Panc1 (cell line): ENCODE measurements around the gene RPS28. TPM values are rescaled to one million over a fixed set of nuclear protein-coding genes. Genes with fewer than 3 reads are reported as not detected.

Source experiments
- ATAC-seq: fragments of 200-7000 bp; cut with Tn5 transposase; 2 replicates; pipeline ENCODE4 v1.9.1; 2020; ENCODE audit warnings: mild to moderate bottlenecking, moderate library complexity
- BruUV-seq: library from RNA; stranded (reverse); fragments of 400-500 nt; replicated peaks from 2 replicates; lab custom pipeline; 2021; lab: Mats Ljungman, UMichigan
- CTCF ChIA-PET: fragments of 300-600 bp; sonication (Branson Sonifier 250); formaldehyde crosslinking; loops from one replicate; lab custom pipeline; 2022; ENCODE audit warnings: antibody characterized with exemption; lab: Charles Lee
- POLR2A ChIA-PET: fragments of 300-600 bp; sonication (Branson Sonifier 250); formaldehyde crosslinking; loops from one replicate; lab custom pipeline; 2022; ENCODE audit warnings: antibody characterized with exemption; lab: Charles Lee
- DNase-seq: peaks from one replicate; pipeline ENCODE4 v3.0.0-alpha.2; 2010; ENCODE audit warnings: low read depth, low spot score
- H3K27ac ChIP-seq: 2 replicates; pipeline ENCODE4 v1.5.1; 2011; ENCODE audit warnings: mild to moderate bottlenecking, low read length, inconsistent platforms
- H3K27me3 ChIP-seq: fragments of 200-500 bp; sonication (Bioruptor generic); 2 replicates; pipeline ENCODE4 v1.6.0; 2014; ENCODE audit warnings: low read length, inconsistent platforms; ENCODE audit not compliant: control insufficient read depth, insufficient read depth
- H3K36me3 ChIP-seq: fragments of 200-500 bp; sonication (Bioruptor generic); 2 replicates; pipeline ENCODE4 v1.5.1; 2014; ENCODE audit warnings: inconsistent platforms, mild to moderate bottlenecking, low read length, moderate library complexity; ENCODE audit not compliant: control insufficient read depth, insufficient read depth
- H3K4me1 ChIP-seq: 2 replicates; pipeline ENCODE4 v1.5.1; 2011; ENCODE audit warnings: inconsistent platforms, mild to moderate bottlenecking, low read length, moderate library complexity; ENCODE audit not compliant: control insufficient read depth, insufficient read depth
- H3K4me3 ChIP-seq, 2 experiments: 2 replicates each; pipeline ENCODE4 v1.5.1; 2011 to 2012; ENCODE audit warnings: low read depth in 2 of 2, low read length in 2 of 2, mild to moderate bottlenecking in 2 of 2, inconsistent platforms in 1 of 2, moderate library complexity in 1 of 2
- H3K9me3 ChIP-seq: fragments of 200-500 bp; sonication (Bioruptor generic); 2 replicates; pipeline ENCODE4 v1.5.1; 2014; ENCODE audit warnings: low read depth, mild to moderate bottlenecking, inconsistent platforms, low read length, moderate library complexity; ENCODE audit not compliant: control insufficient read depth, insufficient read depth
- POLR2AphosphoS5 ChIP-seq: IDR thresholded peaks from 2 replicates; pipeline ENCODE4 v1.6.1; 2012; ENCODE audit warnings: mild to moderate bottlenecking, low read depth, low read length, moderate library complexity
- SIN3A ChIP-seq: IDR thresholded peaks from 2 replicates; pipeline ENCODE4 v1.6.1; 2012; ENCODE audit warnings: low read depth, mild to moderate bottlenecking, low read length, moderate library complexity, borderline replicate concordance; ENCODE audit not compliant: insufficient read depth
- TCF7L2 ChIP-seq: IDR thresholded peaks from 2 replicates; pipeline ENCODE4 v1.6.1; 2011; ENCODE audit warnings: mild to moderate bottlenecking, low read depth, low read length, inconsistent platforms
- in situ Hi-C: cut with HindIII; loops from 2 replicates; pipeline ENCODE4 v1.10.0; 2016; ENCODE audit warnings: low sequenced_read_pairs, low pct_unique_long_range_greater_than_20kb
- intact Hi-C: fragments of 100-400 bp; cut with micrococcal nuclease; formaldehyde crosslinking; loops from one replicate; pipeline ENCODE4 v1.10.0; 2022; ENCODE audit not compliant: unreplicated experiment
- total RNA-seq: library from RNA; stranded (reverse); gene quantifications from one replicate; pipeline ENCODE4 v1.2.1, GENCODE V29; 2021; ENCODE audit not compliant: unreplicated experiment
- TF ChIP-seq, protein P1 (sequence below): fragments of 450-650 bp; IDR thresholded peaks from 2 replicates; pipeline ENCODE4 v1.5.1; 2017; ENCODE audit warnings: mild to moderate bottlenecking
- TF ChIP-seq, protein P2 (sequence below), 2 experiments: IDR thresholded peaks; 2 replicates each; pipeline ENCODE4 v1.6.1; 2011 to 2012; ENCODE audit warnings: low read depth in 2 of 2, control low read depth in 1 of 2, low read length in 1 of 2, mild to moderate bottlenecking in 1 of 2, moderate library complexity in 1 of 2; ENCODE audit not compliant: insufficient read depth in 1 of 2

The RPS28 gene
- total RNA-seq, 1 experiment from 2014 or later: 1,096 TPM

DNA sequence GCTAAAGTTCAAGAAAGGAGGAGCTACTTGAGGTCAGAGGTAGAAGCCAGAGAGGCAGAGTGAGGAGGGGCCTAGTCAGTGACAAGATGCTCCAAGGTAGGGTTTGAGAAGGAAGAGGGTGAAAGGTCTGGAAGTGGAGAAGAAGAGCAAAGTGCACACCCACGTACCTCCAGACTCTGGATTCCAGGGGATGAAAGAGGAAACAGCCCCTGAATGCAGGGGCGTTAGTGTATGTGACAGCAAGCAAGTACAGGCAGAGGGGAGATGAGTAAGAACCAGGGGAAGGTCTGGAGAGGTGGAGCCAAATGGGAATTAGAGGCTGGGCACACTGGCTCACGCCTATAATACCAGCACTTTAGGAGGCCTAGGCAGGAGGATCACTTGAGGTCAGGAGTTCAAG is 8.7 kb downstream of the RPS28 start:
- ATAC-seq: no peak
- H3K9me3 ChIP-seq: no peaks in the 10 kb centered on the region
- H3K4me3 ChIP-seq: no peak overlapping the region
- no peaks in the 10 kb centered on the region for H3K36me3 ChIP-seq
- no peak overlapping the region for H3K27ac ChIP-seq
- in situ Hi-C loops (no loop called here), intact Hi-C loops (no loop called here)
- H3K27me3 ChIP-seq: no peaks in the 10 kb centered on the region; the same call in 1 of the 2 replicates
- ChIA-PET POLR2A (no interaction called here), CTCF (no interaction called here)
- no peak for DNase-seq
- BruUV-seq: no TSS peak
- TF ChIP-seq POLR2AphosphoS5 (no peak), SIN3A (no peak), TCF7L2 (no peak)
- TF ChIP-seq, protein P1, sequence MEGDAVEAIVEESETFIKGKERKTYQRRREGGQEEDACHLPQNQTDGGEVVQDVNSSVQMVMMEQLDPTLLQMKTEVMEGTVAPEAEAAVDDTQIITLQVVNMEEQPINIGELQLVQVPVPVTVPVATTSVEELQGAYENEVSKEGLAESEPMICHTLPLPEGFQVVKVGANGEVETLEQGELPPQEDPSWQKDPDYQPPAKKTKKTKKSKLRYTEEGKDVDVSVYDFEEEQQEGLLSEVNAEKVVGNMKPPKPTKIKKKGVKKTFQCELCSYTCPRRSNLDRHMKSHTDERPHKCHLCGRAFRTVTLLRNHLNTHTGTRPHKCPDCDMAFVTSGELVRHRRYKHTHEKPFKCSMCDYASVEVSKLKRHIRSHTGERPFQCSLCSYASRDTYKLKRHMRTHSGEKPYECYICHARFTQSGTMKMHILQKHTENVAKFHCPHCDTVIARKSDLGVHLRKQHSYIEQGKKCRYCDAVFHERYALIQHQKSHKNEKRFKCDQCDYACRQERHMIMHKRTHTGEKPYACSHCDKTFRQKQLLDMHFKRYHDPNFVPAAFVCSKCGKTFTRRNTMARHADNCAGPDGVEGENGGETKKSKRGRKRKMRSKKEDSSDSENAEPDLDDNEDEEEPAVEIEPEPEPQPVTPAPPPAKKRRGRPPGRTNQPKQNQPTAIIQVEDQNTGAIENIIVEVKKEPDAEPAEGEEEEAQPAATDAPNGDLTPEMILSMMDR: no peak
- TF ChIP-seq, protein P2, sequence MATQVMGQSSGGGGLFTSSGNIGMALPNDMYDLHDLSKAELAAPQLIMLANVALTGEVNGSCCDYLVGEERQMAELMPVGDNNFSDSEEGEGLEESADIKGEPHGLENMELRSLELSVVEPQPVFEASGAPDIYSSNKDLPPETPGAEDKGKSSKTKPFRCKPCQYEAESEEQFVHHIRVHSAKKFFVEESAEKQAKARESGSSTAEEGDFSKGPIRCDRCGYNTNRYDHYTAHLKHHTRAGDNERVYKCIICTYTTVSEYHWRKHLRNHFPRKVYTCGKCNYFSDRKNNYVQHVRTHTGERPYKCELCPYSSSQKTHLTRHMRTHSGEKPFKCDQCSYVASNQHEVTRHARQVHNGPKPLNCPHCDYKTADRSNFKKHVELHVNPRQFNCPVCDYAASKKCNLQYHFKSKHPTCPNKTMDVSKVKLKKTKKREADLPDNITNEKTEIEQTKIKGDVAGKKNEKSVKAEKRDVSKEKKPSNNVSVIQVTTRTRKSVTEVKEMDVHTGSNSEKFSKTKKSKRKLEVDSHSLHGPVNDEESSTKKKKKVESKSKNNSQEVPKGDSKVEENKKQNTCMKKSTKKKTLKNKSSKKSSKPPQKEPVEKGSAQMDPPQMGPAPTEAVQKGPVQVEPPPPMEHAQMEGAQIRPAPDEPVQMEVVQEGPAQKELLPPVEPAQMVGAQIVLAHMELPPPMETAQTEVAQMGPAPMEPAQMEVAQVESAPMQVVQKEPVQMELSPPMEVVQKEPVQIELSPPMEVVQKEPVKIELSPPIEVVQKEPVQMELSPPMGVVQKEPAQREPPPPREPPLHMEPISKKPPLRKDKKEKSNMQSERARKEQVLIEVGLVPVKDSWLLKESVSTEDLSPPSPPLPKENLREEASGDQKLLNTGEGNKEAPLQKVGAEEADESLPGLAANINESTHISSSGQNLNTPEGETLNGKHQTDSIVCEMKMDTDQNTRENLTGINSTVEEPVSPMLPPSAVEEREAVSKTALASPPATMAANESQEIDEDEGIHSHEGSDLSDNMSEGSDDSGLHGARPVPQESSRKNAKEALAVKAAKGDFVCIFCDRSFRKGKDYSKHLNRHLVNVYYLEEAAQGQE (IDR thresholded peaks at IDR 0.05; ENCODE audit: insufficient read depth in 1 of 2, low read depth in 2 of 2, low read length in 1 of 2): no peak
- H3K4me1 ChIP-seq: no peaks in the 10 kb centered on the region

DNA sequence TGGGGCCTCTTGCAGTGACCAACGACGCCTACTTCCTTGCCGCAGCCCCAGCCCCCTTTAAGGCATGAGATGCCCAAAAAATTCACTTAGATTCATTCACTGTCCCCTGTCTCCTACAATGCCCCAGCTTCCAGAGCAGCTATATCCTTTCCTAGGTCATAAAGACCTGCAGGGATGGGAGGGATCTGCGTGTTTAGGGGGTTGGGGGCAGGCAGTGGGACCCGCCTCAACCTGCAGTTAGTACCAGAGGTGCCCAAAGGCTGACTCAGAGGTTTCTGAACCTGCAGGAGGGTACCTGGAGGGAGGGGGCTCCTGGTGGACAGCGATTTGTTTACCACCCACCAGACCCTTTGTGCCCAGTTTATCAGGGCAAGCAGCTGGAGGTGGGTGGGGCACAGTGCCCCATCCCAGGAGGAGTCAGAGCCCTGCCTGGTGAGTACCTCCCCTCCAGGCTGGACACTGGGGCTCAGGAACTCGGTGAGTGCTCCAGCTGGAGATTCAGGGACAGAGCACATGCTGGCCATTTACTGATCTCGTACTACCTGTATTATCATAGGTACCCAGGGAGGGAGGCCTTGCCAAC is 10.1 kb downstream of the RPS28 start:
- no TSS peak for BruUV-seq
- CTCF ChIA-PET: interaction anchor here (0.5 to 0.6 kb wide), 2 partner anchors 64 to 158 kb away, joined by 3 to 5 read pairs; no protein-coding TSS in a partner anchor
- Histone ChIP-seq H3K27me3 (no peaks in the 10 kb centered on the region; the same call in 1 of the 2 replicates), H3K36me3 (no peaks in the 10 kb centered on the region), H3K9me3 (no peaks in the 10 kb centered on the region), H3K4me1 (no peaks in the 10 kb centered on the region), H3K27ac (no peak overlapping the region), H3K4me3 (no peak overlapping the region)
- DNase-seq: no peak
- intact Hi-C loops: no loop called here
- POLR2A ChIA-PET: no interaction called here
- ATAC-seq: no peak
- in situ Hi-C loops: no loop called here
- TF ChIP-seq SIN3A (no peak), POLR2AphosphoS5 (no peak), TCF7L2 (no peak)
- TF ChIP-seq, protein P1: no peak
- TF ChIP-seq, protein P2 (IDR thresholded peaks at IDR 0.05; ENCODE audit: insufficient read depth in 1 of 2, low read depth in 2 of 2, low read length in 1 of 2): no peak
